ENCODE results near the gene GPATCH1.

DNA sequence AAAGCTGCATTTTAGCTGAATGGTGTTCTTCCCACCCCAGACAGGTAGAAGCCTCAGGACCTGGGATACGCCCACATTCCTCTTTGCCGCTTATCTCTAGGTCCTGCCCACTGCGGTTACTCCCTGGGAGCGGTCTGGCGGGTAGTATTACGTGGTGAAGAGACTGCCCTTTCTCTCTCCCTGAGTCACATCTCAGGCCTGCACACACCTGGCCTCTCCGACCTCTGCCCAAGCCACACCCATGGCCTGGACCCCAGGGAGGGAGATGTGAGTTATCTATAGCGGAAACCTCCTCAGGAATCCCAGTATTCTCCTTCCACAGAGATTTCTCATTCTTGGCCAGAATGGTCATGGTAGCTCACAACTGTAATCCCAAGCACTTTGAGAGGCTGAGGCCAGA lies 33.6 kb upstream of the GPATCH1 start:
- TF ChIP-seq, protein P1, sequence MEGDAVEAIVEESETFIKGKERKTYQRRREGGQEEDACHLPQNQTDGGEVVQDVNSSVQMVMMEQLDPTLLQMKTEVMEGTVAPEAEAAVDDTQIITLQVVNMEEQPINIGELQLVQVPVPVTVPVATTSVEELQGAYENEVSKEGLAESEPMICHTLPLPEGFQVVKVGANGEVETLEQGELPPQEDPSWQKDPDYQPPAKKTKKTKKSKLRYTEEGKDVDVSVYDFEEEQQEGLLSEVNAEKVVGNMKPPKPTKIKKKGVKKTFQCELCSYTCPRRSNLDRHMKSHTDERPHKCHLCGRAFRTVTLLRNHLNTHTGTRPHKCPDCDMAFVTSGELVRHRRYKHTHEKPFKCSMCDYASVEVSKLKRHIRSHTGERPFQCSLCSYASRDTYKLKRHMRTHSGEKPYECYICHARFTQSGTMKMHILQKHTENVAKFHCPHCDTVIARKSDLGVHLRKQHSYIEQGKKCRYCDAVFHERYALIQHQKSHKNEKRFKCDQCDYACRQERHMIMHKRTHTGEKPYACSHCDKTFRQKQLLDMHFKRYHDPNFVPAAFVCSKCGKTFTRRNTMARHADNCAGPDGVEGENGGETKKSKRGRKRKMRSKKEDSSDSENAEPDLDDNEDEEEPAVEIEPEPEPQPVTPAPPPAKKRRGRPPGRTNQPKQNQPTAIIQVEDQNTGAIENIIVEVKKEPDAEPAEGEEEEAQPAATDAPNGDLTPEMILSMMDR (IDR thresholded peaks at IDR 0.05; ENCODE audit: low read depth, low read length, poor library complexity, severe bottlenecking), result no peak
- TF ChIP-seq EZH2phosphoT487 (IDR thresholded peaks at IDR 0.05; ENCODE audit: borderline replicate concordance, low read length), result no peak
